ENCODE results near the gene FGG. TPM values are rescaled to one million over a fixed set of nuclear protein-coding genes. Genes with fewer than 3 reads are reported as not detected.

Gene FGG
- total and polyA plus RNA-seq, 2 of the 13 experiments (the other 11 are each of a cell fraction or from before 2014, with no cell fraction given): 1,037 to 2,423 TPM

DNA sequence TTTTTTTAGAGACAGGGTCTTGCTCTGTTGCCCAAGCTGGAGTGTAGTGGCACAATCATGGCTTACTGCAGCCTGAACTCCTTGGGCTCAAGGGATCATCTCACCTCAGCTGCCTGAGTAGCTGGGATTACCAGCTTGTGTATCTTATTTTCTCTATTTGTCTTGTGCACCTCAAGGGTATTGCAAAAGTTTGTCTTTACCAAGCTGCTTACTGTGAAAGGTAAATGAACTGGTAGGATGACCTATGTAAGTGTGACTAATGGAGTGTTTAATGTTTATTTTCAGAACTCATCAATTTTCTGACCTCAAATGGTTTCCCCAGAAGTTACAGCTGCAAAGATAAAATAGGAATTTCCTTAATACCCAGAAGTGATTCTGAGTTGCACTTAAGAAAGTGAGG lies 16.6 kb downstream of the FGG start (continued):
- 0 out of 2 replicates have a peak, but pooled peaks have one; percentile 36 for TF ChIP-seq CBFB (CRISPR knock-in tag; IDR thresholded peaks at IDR 0.05)
- TF ChIP-seq RERE (CRISPR knock-in tag; IDR thresholded peaks at IDR 0.05; ENCODE audit: low read depth): peak; percentile 96
- TF ChIP-seq TBX2 (CRISPR knock-in tag; IDR thresholded peaks at IDR 0.05; ENCODE audit: borderline replicate concordance): peak; percentile 86
- TF ChIP-seq PHF21A (CRISPR knock-in tag; IDR thresholded peaks at IDR 0.05): 0 out of 2 replicates have a peak, but pooled peaks have one; percentile 28
- TF ChIP-seq ZNF260 (CRISPR knock-in tag; IDR thresholded peaks at IDR 0.05; ENCODE audit: borderline replicate concordance, low read depth): no peak
- no peak for TF ChIP-seq ATF7-NPFF (CRISPR knock-in tag; IDR thresholded peaks at IDR 0.05; ENCODE audit: low read depth)
- 0 out of 2 replicates have a peak, but pooled peaks have one; percentile 20 for TF ChIP-seq ZNF317 (CRISPR knock-in tag; IDR thresholded peaks at IDR 0.05)
- TF ChIP-seq ATRX (CRISPR knock-in tag; IDR thresholded peaks at IDR 0.05; ENCODE audit: borderline replicate concordance): no peak
- TF ChIP-seq KLF6 (CRISPR knock-in tag; IDR thresholded peaks at IDR 0.05): no peak
- 0 out of 2 replicates have a peak, but pooled peaks have one; percentile 31 for TF ChIP-seq FOXA1 (IDR thresholded peaks at IDR 0.05)
- peak; percentile 89 for TF ChIP-seq FOXA1 (CRISPR knock-in tag; IDR thresholded peaks at IDR 0.05)
- peak; percentile 92 for TF ChIP-seq NKX3-1 (CRISPR knock-in tag; IDR thresholded peaks at IDR 0.05)
- no peak for TF ChIP-seq XRCC5 (optimal IDR thresholded peaks at IDR 0.05; ENCODE audit: low read length)
- peak; percentile 73; the same call in 1 of the 2 replicates for TF ChIP-seq NFKBIZ (CRISPR knock-in tag; IDR thresholded peaks at IDR 0.05)
- no peak for TF ChIP-seq ZBTB42 (CRISPR knock-in tag; IDR thresholded peaks at IDR 0.05)
- TF ChIP-seq FOXO4 (CRISPR knock-in tag; conservative IDR thresholded peaks at IDR 0.05): no peak
- TF ChIP-seq EZH2 (conservative IDR thresholded peaks at IDR 0.05; ENCODE audit: low read depth, low read length): no peak
- TF ChIP-seq ZSCAN22 (CRISPR knock-in tag; IDR thresholded peaks at IDR 0.05): no peak
- no peak for TF ChIP-seq SOX6 (IDR thresholded peaks at IDR 0.05)
- peak; percentile 93 for TF ChIP-seq SOX6 (CRISPR knock-in tag; IDR thresholded peaks at IDR 0.05)
- TF ChIP-seq, protein P1, sequence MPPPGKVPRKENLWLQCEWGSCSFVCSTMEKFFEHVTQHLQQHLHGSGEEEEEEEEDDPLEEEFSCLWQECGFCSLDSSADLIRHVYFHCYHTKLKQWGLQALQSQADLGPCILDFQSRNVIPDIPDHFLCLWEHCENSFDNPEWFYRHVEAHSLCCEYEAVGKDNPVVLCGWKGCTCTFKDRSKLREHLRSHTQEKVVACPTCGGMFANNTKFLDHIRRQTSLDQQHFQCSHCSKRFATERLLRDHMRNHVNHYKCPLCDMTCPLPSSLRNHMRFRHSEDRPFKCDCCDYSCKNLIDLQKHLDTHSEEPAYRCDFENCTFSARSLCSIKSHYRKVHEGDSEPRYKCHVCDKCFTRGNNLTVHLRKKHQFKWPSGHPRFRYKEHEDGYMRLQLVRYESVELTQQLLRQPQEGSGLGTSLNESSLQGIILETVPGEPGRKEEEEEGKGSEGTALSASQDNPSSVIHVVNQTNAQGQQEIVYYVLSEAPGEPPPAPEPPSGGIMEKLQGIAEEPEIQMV (CRISPR knock-in tag; IDR thresholded peaks at IDR 0.05; ENCODE audit: low read depth): no peak
- peak; percentile 74; the same call in 1 of the 2 replicates for TF ChIP-seq MIXL1 (CRISPR knock-in tag; IDR thresholded peaks at IDR 0.05)
- TF ChIP-seq, protein P2, sequence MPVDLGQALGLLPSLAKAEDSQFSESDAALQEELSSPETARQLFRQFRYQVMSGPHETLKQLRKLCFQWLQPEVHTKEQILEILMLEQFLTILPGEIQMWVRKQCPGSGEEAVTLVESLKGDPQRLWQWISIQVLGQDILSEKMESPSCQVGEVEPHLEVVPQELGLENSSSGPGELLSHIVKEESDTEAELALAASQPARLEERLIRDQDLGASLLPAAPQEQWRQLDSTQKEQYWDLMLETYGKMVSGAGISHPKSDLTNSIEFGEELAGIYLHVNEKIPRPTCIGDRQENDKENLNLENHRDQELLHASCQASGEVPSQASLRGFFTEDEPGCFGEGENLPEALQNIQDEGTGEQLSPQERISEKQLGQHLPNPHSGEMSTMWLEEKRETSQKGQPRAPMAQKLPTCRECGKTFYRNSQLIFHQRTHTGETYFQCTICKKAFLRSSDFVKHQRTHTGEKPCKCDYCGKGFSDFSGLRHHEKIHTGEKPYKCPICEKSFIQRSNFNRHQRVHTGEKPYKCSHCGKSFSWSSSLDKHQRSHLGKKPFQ (CRISPR knock-in tag; IDR thresholded peaks at IDR 0.05; ENCODE audit: insufficient replicate concordance): no peak

Measured in HepG2 (cell line).